KG1 (cell line): ENCODE results near the gene FOSL2.

Experiments used
- DNase-seq: peaks from one replicate; lab custom pipeline; 2025; lab: John Stamatoyannopoulos, UW

FOSL2 gene

DNA sequence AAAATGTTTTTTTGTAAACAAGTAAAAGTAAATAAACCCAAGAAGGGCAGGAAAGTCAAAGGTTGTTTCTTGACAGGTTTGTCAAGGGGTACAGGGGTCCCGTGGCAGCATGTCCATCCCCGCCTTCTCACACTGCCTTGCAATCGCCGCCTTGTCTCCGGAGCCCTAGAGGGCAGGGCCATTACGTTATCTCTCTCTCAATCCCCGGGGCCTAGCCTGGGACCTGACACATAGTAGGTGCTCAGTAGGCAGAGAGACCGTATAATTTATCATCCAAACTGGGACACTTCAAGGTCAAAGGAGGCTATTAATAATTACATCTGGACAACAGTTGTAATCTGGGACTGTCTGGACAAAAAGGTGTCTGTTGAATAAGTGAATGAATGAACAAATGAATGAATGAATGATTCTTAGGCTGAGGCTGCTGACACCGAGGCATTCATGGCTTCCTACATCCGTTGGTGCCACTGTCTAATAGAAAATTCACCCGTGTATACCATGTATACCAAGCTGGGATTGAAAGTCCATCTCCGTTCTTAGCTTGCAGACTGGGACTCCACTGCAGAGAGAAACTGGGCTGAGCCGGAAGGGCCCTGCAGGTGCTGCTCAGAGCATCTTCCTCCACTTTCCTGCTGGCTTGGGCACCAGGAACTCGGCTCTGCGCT, 58.4 kb downstream of the FOSL2 start:
- no peak for DNase-seq

DNA sequence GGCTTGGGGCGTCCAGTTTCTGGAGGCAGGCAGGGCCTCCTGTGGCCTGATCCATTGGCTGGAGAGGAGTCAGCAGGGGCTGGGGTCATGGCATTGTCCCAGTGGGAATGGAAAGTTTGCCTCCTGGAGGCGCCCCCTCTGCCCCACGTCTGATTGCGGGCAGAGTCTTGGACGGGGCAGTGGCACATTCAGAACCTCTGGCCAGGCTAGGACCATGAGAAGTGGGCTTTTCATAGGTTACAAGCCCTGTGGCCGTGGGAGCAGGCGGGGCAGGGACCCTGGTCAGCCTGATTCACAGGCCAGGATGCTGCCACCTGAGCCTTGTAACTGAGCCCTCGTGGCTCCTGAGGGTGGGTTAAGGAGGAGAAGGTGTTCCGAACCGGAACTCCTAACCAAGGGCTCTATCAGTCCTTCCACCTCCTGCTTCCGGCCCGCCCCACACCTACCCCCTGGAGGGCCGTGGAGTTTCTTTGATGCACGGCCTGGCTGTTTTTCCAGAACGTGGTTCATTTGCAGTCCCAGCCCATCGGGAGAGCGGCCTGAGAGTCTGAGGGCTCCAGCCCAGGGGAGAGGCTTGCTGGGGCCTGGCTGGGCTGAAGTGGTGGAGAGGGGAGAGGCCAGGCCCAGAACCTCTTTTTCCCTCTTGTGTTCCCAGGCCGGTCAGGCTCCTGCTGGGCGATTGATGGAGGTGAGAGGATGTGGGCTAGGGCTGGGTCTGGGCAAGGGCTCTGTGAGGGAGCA, 59.3 kb downstream of the FOSL2 start:
- DNase-seq = no peak

DNA sequence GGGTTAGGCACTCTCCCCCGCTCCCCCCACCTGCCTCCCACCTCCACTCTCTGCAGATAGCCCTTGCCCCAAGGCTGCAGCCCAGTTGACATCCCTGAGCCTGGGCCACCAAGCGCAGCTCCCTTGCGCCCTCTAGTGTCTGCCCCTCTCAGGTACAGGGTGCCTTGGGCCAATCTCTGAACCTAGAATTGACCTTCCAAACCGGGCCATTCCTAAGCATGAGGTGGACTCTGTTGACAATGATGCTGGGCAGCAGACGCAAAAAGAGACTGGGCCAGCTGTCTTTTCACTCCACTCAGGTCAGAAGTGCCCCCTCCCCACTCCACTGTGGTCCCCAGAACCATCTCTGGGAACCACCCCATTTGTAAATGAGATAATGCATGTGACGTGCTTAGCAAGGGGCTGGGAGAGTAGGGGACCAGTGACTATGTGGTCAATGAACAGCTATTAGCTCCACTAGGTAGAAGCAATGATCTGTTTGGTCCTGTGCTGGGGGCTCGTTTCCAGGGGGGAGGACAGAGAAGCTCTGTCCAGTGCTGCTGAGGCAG, 60.0 kb downstream of the FOSL2 start:
- peak; percentile 42 for DNase-seq

DNA sequence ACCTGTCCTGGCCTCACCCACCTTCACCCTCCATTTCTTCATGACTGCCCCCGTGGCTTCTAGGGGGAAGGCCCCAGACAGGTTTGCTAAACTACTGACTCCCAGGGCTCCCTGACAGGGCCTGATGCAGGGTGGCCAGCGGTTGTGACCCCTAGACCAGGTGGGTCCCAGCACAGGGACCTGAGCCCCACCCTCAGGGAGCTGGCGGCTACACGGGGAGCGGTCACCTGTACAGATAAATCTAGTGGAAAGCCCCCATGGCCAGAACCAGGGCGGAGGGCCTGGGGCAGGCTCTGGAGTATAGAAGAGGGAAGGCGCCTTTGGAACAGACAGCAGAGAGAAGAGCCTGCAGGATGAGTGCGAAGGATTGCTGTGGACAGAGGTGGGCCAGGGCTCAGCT, 60.7 kb downstream of the FOSL2 start:
- no peak for DNase-seq

DNA sequence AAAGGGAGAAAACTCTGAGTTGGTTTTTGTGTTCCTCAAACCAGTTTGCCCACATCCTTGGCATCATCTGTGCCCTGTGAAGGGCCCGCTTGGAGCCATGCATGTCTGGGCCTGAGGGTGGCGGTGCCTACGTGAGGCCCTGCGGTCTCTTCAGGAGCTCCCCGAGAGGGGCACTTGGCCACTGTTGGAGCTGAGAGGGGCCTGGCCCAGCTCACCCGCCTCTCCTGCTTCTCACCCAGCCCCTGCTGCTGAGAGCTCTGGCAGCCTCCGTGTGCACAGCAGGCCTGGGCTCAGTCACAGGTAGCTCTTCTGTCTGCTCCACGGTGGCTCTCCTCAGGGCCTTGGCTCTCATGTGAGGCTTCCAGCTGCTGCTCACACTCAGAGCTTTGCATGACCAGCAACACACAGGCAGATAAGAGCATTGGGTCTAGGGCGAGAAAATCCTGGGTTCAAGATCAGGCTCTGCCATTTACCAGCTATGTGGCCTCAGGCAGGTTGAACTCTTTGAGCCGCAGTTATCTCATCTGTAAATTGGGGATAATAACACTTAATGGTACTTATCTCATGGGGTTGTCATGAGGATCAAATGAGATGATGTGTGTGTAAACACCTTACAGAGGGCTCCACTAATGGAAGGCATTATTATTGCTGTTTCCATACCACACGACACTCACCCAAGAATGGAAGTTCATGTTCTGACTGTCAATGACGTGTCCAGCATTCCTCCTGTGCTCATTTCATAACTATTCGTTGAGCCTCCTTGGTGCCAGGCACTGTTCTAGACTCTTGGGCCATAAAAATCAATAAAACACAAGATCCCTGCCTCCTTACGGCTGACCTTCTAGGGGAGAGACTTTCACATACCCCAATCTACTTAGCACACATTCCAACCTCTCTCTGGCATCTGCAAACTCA, 61.6 kb downstream of the FOSL2 start:
- no peak for DNase-seq

DNA sequence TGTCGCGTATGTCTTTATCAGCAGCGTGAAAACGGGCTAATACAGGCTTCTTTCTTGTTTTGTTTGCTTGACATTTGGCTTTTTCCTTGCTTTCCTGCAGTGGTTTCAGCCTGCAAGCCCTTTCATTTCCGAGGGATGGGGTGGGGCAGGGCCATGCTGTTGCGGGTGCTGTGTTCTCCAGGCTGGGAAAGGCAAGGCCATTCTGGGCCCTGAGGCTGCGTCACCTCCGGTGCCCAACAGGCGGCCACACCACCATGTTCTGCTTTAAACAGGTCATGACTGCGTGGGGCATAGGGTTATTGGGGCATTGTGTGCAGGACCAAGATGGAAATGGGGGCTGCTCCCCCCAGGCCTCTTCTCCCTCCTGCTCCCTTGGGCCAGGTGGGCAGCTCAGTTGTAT, 64.6 kb downstream of the FOSL2 start:
- no peak for DNase-seq

DNA sequence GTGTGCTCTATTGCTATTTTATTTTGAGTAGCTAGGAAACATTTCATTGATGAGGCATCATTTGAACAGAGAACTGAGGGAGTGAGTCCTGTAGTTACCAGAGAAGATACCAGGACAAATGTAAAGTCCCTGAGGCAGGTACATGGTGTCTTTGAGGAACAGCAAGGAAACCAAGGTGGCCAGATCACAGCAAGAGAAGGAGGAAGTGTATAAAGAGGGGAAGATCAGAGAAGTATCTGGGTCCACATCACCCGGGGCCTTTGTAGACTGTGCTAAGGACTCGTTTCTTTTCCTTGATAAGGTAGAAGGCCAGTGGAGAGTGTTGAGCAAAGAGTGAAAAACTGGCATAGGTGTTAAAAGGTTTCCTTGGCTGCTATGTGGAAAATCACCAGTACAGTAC, 68.4 kb downstream of the FOSL2 start:
- no peak for DNase-seq

DNA sequence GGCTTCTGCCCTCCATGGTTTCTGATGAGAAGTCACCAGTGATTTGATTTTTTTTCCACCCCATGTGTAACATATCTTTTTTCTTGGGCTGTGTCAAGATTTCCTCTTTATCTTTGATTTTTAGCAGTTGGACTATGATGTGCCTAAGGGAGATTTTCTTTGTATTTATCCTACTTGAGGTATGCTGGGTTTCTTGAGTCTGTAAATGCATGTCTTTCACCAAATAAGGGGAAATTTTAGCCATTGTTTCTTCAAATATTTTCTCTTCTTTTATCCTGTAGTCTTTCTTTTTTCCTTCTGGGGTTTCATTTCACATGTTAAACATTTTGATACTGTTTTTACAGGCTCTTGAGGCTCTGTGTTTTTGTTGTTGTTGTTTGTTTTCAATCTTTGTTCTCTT, 69.5 kb downstream of the FOSL2 start:
- DNase-seq = no peak

DNA sequence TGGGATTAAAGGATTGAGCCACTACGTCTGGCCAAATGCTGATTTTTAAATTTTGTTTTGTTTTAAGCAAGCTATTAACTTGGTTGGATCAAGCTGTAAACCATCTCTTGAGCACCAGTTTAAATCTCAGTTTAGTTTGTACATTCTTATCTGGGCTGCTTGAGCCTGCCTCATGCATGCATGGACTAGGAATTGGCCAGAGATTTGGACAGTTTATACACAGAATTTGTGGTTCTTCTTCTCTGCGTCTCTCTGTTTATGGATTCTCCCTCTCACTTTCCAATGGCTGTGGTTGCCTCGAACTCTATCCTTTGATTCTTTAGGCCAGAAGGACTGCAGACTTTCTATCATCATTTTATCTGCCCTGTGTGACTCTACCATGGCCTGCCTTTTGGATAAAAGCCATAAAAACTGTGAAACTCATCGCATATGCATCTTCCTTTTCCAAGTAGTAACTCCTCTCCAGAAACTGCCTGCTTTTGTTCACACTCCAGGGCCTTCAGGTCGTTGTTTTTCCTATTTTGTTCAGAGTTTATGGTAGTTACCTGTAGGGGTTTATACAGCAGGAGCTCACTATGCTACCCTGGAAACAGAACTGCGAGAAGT, 70.7 kb downstream of the FOSL2 start:
- no peak for DNase-seq

DNA sequence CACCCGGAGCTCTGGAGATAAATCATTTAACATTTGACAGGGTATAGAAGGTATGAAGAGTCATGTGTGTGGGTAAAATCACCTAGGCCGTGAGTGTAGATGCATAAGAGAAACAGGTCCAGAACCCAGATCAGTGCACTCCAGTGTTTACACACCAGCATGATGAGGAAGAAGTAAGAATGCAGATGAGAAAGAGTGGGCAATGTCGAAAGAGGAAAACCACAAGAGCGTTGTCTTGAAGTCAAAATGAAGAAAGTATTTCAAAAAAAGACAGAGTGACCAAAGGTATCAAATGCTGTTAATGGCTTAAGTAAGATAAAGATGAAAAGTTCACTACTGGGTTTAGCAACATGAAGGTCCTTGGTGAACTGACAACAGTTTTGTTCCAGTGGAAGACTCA, 71.2 kb downstream of the FOSL2 start:
- DNase-seq = peak; percentile 40

DNA sequence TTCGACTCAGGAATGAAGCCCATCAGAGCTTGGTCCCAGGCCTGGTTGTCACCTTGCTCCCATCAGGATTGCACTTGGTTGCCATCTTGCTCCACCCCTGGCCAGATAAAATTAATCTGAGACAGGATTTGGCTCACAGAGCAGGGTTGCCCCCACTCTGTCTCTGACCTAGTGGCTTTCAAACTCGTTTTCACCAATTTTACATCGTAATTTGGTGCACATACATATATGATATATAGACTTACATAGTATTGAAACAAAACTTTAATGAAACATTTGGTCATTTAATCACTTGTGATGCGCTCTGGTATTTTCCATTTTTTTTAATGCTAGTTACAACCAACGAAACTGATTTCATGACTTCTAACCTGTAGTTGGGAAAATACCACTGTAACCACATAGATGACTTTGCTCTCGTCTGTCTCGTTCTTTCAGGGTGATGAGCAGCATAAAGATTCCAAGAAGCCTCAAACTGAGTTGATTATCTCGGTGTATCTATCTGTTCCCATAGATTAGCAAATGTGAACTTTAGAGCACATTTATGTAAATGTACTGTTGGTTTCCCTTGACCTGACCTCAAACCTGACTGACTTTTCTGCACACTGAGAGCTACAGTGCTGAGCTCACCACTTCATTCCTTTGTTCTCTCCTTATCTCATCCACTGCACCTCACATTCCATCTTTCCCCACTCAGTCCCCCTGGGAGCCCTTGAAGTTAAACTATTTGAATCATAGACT, 72.7 kb downstream of the FOSL2 start:
- no peak for DNase-seq
